HG03025 (cell line): ENCODE data around the gene FER1L5.

Source experiments
- ATAC-seq: cut with Tn5 transposase; IDR thresholded peaks from one replicate; pipeline ENCODE4 v1.9.1; 2021; ENCODE audit warnings: mild to moderate bottlenecking, moderate library complexity; ENCODE audit not compliant: unreplicated experiment, low FRiP score

The FER1L5 gene

DNA sequence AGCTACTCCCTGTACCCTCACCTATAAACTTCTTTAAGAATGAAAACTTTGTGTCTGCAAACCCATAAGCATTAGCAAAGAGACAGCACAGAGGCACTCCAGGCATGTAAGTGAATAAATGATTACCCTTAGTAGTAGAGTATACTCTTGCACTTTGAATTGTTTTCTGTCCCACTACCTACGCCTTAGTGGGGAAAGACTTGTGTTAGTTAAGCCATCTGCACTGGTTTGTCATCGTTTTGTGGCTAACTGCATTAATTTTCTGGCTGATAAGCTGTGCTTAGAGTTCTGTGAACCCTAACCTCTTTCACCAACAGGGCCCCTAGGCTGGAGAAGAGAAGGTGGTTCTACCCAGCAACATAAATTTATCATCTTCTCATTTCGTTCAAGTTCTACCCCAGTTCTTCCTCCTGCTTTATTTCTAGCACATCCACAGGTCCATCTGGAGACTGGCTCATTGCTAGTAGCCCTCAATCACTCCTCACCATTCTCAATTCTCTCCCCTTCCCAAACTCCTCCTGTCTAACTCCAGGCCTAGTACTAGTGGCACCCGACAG lies 96.6 kb downstream of the FER1L5 start:
- ATAC-seq, result no peak

- peak; percentile 98 for ATAC-seq
Observed at GRCh38 chr2:96739633-96740428, 97.3 kb downstream of the FER1L5 start, which contains the start of gene LMAN2L. TSS of gene LMAN2L (minus strand) at chr2:96740064. CDS start at chr2:96740040, 24 bp downstream.

DNA sequence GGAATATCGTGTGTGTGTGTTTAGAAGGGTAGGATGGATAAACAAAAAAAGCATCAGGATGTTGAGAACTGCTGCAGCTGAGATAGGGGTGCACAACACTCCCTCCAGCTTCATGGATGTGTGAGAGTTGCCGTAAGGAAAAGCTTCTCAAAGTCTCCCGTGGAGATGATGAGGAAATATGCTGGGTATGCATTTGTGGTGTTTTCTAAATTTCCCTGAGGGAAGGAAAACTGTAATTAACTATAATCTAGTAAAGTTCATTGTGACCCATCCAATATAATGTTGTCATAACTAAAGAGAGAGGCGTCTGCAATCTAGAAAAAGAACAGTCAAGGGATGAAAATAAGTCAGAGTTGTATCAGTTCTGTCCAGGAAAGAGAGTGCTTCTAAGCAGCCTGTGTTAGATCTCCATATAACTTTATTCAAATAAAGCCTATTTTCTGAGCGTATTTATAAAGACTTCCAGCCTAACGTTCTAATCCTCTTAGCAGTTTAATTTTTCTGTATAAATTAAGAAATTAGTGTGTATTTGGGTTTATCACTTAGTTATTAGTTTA lies 104.6 kb downstream of the FER1L5 start:
- ATAC-seq, result no peak

DNA sequence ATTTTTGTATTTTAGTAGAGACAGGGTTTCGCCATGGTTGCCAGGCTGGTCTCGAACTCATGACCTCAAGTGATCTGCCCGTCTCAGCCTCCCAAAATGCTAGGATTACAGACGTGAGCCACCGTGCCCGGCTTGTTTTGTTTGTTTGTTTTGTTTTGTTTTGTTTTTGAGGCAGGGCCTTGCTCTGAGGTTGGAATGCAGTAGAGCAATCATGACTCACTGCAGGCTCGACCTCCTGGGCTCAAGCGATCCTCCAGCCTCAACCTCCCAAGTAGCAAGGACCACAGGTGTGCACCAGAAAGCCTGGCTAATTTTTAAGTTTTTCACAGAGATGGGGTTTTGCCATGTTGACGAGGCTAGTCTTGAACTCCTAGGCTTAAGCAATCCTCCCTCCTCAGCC lies 109.2 kb downstream of the FER1L5 start:
- ATAC-seq, result no peak

DNA sequence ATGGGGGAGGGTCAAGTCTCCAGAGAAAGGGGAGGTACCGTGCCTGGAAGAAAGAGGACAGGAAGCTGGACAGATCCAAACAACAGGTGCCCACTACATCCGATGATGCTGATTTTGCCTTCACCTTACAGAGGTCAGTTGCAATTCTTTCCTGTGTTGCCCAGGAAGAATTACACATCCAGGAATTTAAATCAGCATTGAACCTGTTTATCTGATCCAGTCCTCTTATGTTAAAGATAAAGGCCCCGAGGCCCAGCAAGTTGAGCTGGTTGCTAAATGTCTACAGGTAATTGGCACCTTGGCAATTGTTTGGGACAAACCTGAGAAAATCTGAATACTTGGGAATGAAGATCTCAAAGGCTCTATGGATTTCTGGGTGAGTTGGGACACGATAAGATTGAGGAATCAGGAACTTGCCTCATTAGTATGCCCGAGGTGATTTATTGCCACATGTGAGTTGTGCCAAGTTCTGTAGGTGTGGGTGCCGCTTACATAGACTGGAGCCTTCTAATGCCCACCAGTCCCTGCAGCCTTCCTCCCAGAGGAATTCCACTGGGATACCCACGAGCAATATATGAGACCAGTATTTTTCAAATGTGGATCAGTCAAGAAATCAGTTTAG lies 111.2 kb downstream of the FER1L5 start:
- ATAC-seq, result no peak

- no peak for ATAC-seq
Observed at GRCh38 chr2:96754317-96754716, 111.8 kb downstream of the FER1L5 start.
